DMS 273 (cell line): Measurements from ENCODE around the gene PSMA5.
"Not testable (repeated sequence)": the region's sequence is repeated elsewhere in the genome, so short reads cannot be mapped to it uniquely, and the experiment has no call there.

ENCODE experiments used
- DNase-seq: peaks from one replicate; lab custom pipeline; 2025; ENCODE audit not compliant: unreplicated experiment; lab: John Stamatoyannopoulos, UW

PSMA5 gene

GRCh38 chr1:109433322-109433721 is 7.1 kb upstream of the PSMA5 start:
- no peak for DNase-seq

- DNase-seq = peak; percentile 71
Measured at GRCh38 chr1:109432336-109432735, 6.1 kb upstream of the PSMA5 start.

- no peak for DNase-seq
Measured at GRCh38 chr1:109427171-109427467, 871 bp upstream of the PSMA5 start.

- DNase-seq = peak; percentile 75
Measured at GRCh38 chr1:109425391-109426280, 612 bp downstream of the PSMA5 start.

GRCh38 chr1:109423498-109423897 is 2.8 kb downstream of the PSMA5 start:
- no peak for DNase-seq

- no peak for DNase-seq
Measured at GRCh38 chr1:109412551-109412950, 13.7 kb downstream of the PSMA5 start.

GRCh38 chr1:109404838-109405237 is 21.4 kb downstream of the PSMA5 start:
- DNase-seq = no peak

- DNase-seq = no peak
Measured at GRCh38 chr1:109402025-109402424, 24.2 kb downstream of the PSMA5 start.

GRCh38 chr1:109400035-109400655 is 26.1 kb downstream of the PSMA5 start:
- DNase-seq = no peak

- peak; percentile 81 for DNase-seq
Measured at GRCh38 chr1:109399326-109399957, 26.8 kb downstream of the PSMA5 start.

- no peak for DNase-seq
Measured at GRCh38 chr1:109398343-109399225, 27.7 kb downstream of the PSMA5 start.

GRCh38 chr1:109397581-109398342 is 28.5 kb downstream of the PSMA5 start, which contains the start of gene SORT1:
Gene SORT1, minus strand, starts transcription at chr1:109397918. Its CDS starts 26 bp downstream, at chr1:109397892.
- DNase-seq = peak; percentile 98

GRCh38 chr1:109396871-109397580 is 29.2 kb downstream of the PSMA5 start:
- peak; percentile 53 for DNase-seq

GRCh38 chr1:109396513-109396839 is 29.8 kb downstream of the PSMA5 start:
- DNase-seq = peak; percentile 24

- no peak for DNase-seq
Measured at GRCh38 chr1:109395602-109396512, 30.4 kb downstream of the PSMA5 start.

- not testable (repeated sequence) for DNase-seq
Measured at GRCh38 chr1:109395282-109395599, 31.0 kb downstream of the PSMA5 start.

- DNase-seq = no peak
Measured at GRCh38 chr1:109394591-109395281, 31.5 kb downstream of the PSMA5 start.

GRCh38 chr1:109393617-109394233 is 32.5 kb downstream of the PSMA5 start:
- DNase-seq = no peak
